Stomach (tissue), 9 donors: ENCODE data around the gene FBL. TPM values are rescaled to one million over a fixed set of nuclear protein-coding genes. Genes with fewer than 3 reads are reported as not detected.
"Not testable (repeated sequence)": the region's sequence is repeated elsewhere in the genome, so short reads cannot be mapped to it uniquely, and the experiment has no call there.

Source experiments
- DNase-seq, 2 donors: peaks; one replicate each; pipeline versions ENCODE4 v3.0.0 to v3.0.0-alpha.2; 2013 to 2019
- H3K27ac ChIP-seq, 5 donors: fragments of 200-600 bp in 4 of 5; sonication (generic) in 4 of 5; one replicate each; pipeline ENCODE4 v1.5.1; 2013 to 2019; ENCODE audit warnings: mild to moderate bottlenecking in 1 of 5, moderate library complexity in 1 of 5
- H3K27me3 ChIP-seq, 3 donors: fragments of 200-600 bp; sonication (generic); one replicate each; pipeline ENCODE4 v1.5.1; 2017 to 2019; ENCODE audit warnings: mixed run types in 1 of 3
- H3K36me3 ChIP-seq, 4 donors: fragments of 200-600 bp; sonication (generic); 1 replicate in 3 of 4; 2 replicates in 1 of 4; pipeline ENCODE4 v1.5.1; 2016 to 2019
- H3K4me1 ChIP-seq, 4 donors: fragments of 200-600 bp; sonication (generic); one replicate each; pipeline ENCODE4 v1.5.1; 2016 to 2019
- H3K4me3 ChIP-seq, 4 donors: fragments of 200-600 bp; sonication (generic) in 3 of 4; one replicate each; pipeline ENCODE4 v1.5.1; 2016 to 2019; ENCODE audit warnings: mild to moderate bottlenecking in 1 of 4
- H3K9me3 ChIP-seq, 4 donors: fragments of 200-600 bp; sonication (generic); one replicate each; pipeline ENCODE4 v1.5.1; 2016 to 2019
- CTCF ChIP-seq, 7 experiments: fragments of 450-650 bp in 4 of 7; fragments of 200-600 bp in 3 of 7; sonication (generic) in 3 of 7; IDR thresholded peaks; one replicate each; pipeline ENCODE4 v1.5.1; 2016 to 2019; ENCODE audit warnings: antibody characterized with exemption in 7 of 7, control low read depth in 2 of 7, mild to moderate bottlenecking in 1 of 7
- EP300 ChIP-seq: sonication (generic); formaldehyde crosslinking; IDR thresholded peaks from one replicate; pipeline ENCODE4 v1.6.1; 2017; ENCODE audit warnings: antibody characterized with exemption
- POLR2A ChIP-seq, 4 donors: fragments of 450-650 bp; IDR thresholded peaks; one replicate each; pipeline ENCODE4 v1.6.1; 2016; ENCODE audit warnings: antibody characterized with exemption in 4 of 4, control low read depth in 2 of 4, mild to moderate bottlenecking in 1 of 4, moderate library complexity in 1 of 4
- POLR2AphosphoS5 ChIP-seq, 3 donors: sonication (generic); formaldehyde crosslinking; IDR thresholded peaks; one replicate each; pipeline ENCODE4 v1.6.1; 2016; ENCODE audit warnings: antibody characterized with exemption in 3 of 3
- WGBS, 5 donors: extraction: QIAGEN DNeasy Blood & Tissue Kit in 3 of 5; methylation state at CpG; one replicate each; pipeline versions ENCODE4 v1.1.5 to v1.1.7; 2013 to 2018; 5-methylcytosine and 5-hydroxymethylcytosine counted together
- intact Hi-C: fragments of 100-400 bp; cut with DNase I; formaldehyde crosslinking; loops from one replicate; pipeline ENCODE4 v1.15.1; 2023; ENCODE audit warnings: low total_unique reads
- polyA plus RNA-seq, 3 donors: library from polyadenylated mRNA; stranded (reverse); fragments of 200-250 nt; gene quantifications; one replicate each; pipeline ENCODE4 v1.2.3, GENCODE V29; 2013
- total RNA-seq, 5 donors: library from RNA; depleted of rRNA; stranded (reverse); fragments of >200 nt; gene quantifications; one replicate each; pipeline versions ENCODE4 v1.1.0 to v1.2.3, GENCODE V29; 2014 to 2016
- donor health status: healthy with polysubstance abuse.
- donor health status: Bipolar disorder and iron deficiency.
- donor health status: healthy.

FBL gene
- total and polyA plus RNA-seq, 8 donors = 59.8 to 331 (median 234) TPM

GRCh38 chr19:39878866-39879265, 32.7 kb upstream of the FBL start:
- peaks cover 0 to 14% (median 0%) of the 10 kb centered on the region in 3 donors for H3K27me3 ChIP-seq
- intact Hi-C loops, H3K4me1 ChIP-seq, H3K27ac ChIP-seq, H3K9me3 ChIP-seq, DNase-seq, H3K4me3 ChIP-seq: not testable (repeated sequence)
- 75 to 90% (median 81%) methylated on average over 10 to 11 of the region's 11 CpGs for WGBS, 5 donors
- H3K36me3 ChIP-seq = peaks cover 0 to 18% (median 4%) of the 10 kb centered on the region in 4 donors

- intact Hi-C loops = no loop called here
- H3K27ac ChIP-seq = no peak overlapping the region
- TF ChIP-seq CTCF (IDR thresholded peaks at IDR 0.05) (no peak), POLR2A (IDR thresholded peaks at IDR 0.05) (no peak), EP300 (no peak), POLR2AphosphoS5 (IDR thresholded peaks at IDR 0.05) (no peak)
- peaks cover 0 to 21% (median 7%) of the 10 kb centered on the region in 4 donors for H3K36me3 ChIP-seq
- WGBS, 5 donors = 86 to 100% (median 100%) methylated on average over 1 of the region's 1 CpG
- H3K27me3 ChIP-seq = peaks cover 0 to 14% (median 0%) of the 10 kb centered on the region in 3 donors
- no peak for DNase-seq
- H3K9me3 ChIP-seq = no peaks in the 10 kb centered on the region
- H3K4me1 ChIP-seq = no peaks in the 10 kb centered on the region
- H3K4me3 ChIP-seq = no peak overlapping the region
Observed at GRCh38 chr19:39878398-39878797, 32.2 kb upstream of the FBL start.

GRCh38 chr19:39877982-39878381, 31.8 kb upstream of the FBL start:
- H3K27ac ChIP-seq, H3K4me3 ChIP-seq, H3K9me3 ChIP-seq, DNase-seq, H3K4me1 ChIP-seq, intact Hi-C loops: not testable (repeated sequence)
- H3K36me3 ChIP-seq = peaks cover 0 to 25% (median 9%) of the 10 kb centered on the region in 4 donors
- peaks cover 0 to 14% (median 0%) of the 10 kb centered on the region in 3 donors for H3K27me3 ChIP-seq
- WGBS, 5 donors = 86 to 94% (median 92%) methylated on average over 11 to 16 of the region's 17 CpGs

- 58 to 80% (median 75%) methylated on average over 10 to 14 of the region's 14 CpGs for WGBS, 5 donors
- H3K9me3 ChIP-seq, intact Hi-C loops, H3K4me3 ChIP-seq, H3K4me1 ChIP-seq, H3K27ac ChIP-seq: not testable (repeated sequence)
- Histone ChIP-seq H3K27me3 (peaks cover 0 to 14% (median 0%) of the 10 kb centered on the region in 3 donors), H3K36me3 (peaks cover 0 to 30% (median 11%) of the 10 kb centered on the region in 4 donors)
- peak in 1 of 2 donors; percentile 53 for DNase-seq
Observed at GRCh38 chr19:39877488-39877887, 31.3 kb upstream of the FBL start.

- Histone ChIP-seq H3K36me3 (peaks cover 0 to 40% (median 14%) of the 10 kb centered on the region in 4 donors), H3K27me3 (peaks cover 0 to 14% (median 0%) of the 10 kb centered on the region in 3 donors)
- DNase-seq, H3K4me3 ChIP-seq, H3K27ac ChIP-seq, intact Hi-C loops, H3K9me3 ChIP-seq, H3K4me1 ChIP-seq: not testable (repeated sequence)
- WGBS, 5 donors = 95 to 100% (median 97%) methylated on average over 2 of the region's 11 CpGs
Observed at GRCh38 chr19:39876486-39876885, 30.3 kb upstream of the FBL start.

GRCh38 chr19:39875401-39875864, 29.3 kb upstream of the FBL start:
- H3K27me3 ChIP-seq = peaks cover 0 to 14% (median 0%) of the 10 kb centered on the region in 3 donors
- intact Hi-C loops = not testable (repeated sequence)

GRCh38 chr19:39874404-39874803, 28.2 kb upstream of the FBL start:
- 17 to 100% (median 88%) methylated on average over 1 of the region's 1 CpG for WGBS, 5 donors
- no peak for DNase-seq
- intact Hi-C loops = no loop called here
- H3K4me3 ChIP-seq = no peak overlapping the region
- H3K27ac ChIP-seq = no peak overlapping the region
- no peaks in the 10 kb centered on the region for H3K9me3 ChIP-seq
- H3K4me1 ChIP-seq = no peaks in the 10 kb centered on the region
- no peak for TF ChIP-seq EP300
- TF ChIP-seq POLR2A (IDR thresholded peaks at IDR 0.05) = no peak
- no peak for TF ChIP-seq CTCF (IDR thresholded peaks at IDR 0.05)
- TF ChIP-seq POLR2AphosphoS5 (IDR thresholded peaks at IDR 0.05) = no peak
- peaks cover 0 to 14% (median 0%) of the 10 kb centered on the region in 3 donors for H3K27me3 ChIP-seq
- H3K36me3 ChIP-seq = peaks cover 0 to 53% (median 20%) of the 10 kb centered on the region in 4 donors

More at GRCh38 chr19:39875401-39875864, 29.3 kb upstream of the FBL start:
- DNase-seq = peak in 1 of 2 donors; percentile 49
- not testable (repeated sequence) for H3K27ac ChIP-seq, H3K4me1 ChIP-seq, H3K9me3 ChIP-seq, H3K4me3 ChIP-seq
- peaks cover 0 to 43% (median 17%) of the 10 kb centered on the region in 4 donors for H3K36me3 ChIP-seq
- 49 to 80% (median 67%) methylated on average over 2 to 43 of the region's 43 CpGs for whole genome bisulfite sequencing, 5 donors
